NAMALWA (cell line): ENCODE results near the gene SHTN1.

ENCODE experiments used
- DNase-seq: peaks from one replicate; pipeline ENCODE4 v3.0.0-alpha.2; 2015; ENCODE audit warnings: low spot score

SHTN1 gene

DNA sequence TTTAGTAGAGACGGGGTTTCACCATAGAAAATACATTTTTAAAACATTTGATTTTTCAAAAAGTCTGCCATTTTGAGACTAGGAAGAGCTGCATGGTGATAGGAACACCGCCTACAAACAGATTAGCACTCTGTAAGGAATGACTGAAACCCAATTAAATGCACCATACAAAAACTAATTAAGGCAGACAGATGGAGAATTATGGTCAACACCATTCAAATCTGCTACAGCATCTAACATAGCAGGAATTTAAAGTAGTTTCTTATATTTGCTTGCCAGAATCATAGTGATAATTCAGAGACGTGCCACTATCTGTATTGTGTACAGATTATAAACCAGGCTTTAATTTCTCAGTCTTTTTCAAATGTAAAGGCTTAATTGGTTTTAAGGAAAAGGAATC is 87.5 kb downstream of the SHTN1 start:
- DNase-seq, result no peak

DNA sequence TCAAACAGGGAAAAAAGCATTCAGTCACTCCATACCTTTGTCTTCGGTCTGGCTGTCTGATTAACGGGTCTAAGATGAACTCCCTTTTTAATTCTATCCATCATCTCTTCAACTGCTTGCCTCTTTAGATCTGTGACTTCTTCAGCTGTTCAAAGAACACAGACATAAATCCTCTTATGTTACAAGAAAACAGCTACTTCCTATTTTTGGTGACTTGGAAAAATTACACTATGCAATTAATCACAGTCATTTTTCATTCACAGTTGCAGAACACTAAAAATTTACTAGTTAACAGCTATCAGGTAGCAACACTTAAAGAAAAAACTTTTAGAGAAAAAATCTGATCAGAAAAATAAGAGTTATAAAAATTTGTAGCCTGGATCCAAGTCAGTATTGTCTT is 89.6 kb downstream of the SHTN1 start:
- DNase-seq, result no peak

DNA sequence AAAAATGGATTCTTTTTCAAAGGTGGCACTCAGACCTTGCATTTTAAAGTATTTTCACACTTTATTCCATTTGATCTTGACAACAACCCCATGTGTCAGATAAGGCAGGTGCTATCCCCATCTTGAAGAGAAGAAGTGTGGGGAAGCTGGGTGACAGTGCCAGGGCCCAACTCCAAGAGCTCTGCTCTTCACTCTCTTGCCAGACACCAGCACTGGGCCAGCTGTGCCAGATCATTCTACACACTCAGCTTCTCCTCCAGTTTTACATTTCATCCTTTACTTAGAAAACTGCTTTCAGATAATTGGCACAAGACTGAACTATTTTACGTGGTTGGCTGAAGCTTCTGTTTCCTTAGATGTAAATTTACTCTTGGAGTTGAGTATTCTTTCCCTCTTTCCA is 91.3 kb downstream of the SHTN1 start:
- DNase-seq, result no peak

DNA sequence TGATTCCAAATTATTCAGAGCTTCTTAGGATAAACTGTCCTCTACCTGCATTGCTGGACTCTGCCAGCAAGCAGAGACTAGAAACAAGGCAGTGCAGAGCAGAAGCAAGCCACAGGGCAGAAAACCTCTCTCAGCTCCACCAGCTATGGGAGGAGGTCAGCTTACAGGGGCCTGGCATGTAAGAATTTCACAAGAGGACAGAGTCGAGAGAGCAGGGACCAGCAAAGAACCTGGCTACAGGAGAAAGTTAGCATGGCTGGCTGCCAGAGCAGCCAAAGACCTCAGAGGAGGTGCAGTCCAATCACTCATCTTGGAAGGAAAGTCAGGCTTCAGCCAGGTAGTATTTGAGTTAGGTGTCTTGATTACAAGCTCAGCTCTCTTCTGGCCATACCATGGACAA is 92.8 kb downstream of the SHTN1 start:
- DNase-seq, result no peak

DNA sequence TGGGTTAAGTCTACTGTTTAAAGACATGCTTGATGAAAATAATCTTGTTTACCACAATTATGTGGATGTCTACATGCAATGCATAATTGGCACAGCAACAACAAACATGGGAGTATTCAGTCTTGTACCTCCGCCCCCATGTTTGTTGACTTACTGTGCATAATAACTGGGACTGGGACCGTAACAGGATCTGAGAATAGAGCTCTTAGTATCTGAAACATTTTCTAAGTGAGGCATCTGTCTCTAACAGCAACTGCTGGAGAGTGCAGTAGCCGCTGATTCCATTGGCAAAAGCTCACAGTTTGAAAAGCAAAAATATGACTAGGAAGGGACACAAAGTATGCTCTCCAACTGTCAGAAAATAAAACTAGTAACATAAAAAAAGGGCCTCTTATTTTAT is 94.1 kb downstream of the SHTN1 start:
- DNase-seq, result no peak

DNA sequence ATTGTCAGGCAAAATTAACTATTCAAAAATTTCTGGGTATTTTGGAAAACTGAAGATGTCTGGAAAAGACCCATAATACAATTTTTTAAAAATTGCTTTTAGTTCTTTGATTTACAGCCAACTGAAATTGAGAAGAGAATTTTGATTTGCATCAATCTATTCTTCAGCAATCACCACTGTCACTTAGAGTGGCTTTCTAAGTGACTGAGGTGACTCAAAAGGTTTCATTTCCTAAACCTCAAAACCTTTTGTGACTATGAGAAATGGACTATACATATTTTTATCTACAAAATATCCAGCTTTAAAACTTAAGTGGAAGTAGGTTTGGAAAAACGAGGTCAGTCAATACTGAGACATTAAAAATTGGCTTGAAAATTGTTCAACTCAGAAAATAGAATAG is 95.7 kb downstream of the SHTN1 start:
- no peak for DNase-seq

DNA sequence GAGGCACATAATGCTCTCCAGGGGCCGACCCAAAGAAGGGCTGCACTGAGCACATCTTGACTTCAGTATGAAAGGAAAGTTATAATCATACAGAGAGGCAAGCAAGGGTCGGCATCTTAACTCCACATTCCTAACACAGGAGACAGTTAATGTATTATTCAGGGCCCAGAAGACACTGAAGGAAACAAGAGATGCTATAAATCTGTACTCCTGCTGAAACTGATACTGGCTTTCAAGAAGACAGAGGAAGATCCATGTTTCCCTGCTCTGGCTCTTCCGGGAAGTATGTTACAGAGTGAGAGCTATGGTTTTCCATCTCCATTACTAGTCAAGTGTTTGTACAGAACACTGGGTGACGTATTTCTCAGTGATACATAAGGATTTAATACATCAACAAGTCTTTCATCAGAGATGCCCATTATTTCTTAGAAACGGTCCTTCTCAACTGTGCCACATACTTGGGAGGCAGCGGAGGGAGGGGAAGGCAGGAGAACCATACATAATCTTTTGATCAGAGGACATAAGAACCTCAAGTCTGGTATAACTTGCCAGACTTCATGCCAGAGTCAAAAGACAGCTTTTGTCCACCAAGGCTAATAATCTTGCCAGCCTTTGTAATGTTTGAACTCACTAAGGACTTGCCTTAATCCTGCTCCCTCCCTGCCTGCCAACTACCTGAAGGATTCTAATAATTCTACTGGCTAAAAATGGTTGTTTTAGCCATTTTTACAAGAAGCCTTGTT is 97.6 kb downstream of the SHTN1 start:
- no peak for DNase-seq

DNA sequence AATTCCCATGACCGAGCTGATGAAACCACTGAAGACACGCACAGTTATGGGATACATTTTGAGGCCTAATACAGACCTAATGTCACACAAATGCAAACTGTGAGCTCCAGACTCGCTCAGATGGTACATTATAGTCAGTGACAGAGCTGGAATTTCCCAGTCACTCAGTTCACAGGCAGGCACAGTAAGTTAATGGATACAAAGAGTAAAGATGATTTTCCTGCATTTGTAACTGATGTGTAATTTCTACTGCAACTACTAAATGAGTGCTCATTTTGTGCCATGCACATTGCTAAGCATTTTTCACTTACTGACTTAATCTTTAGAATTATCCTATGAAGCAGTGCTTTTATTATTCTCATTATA is 99.2 kb downstream of the SHTN1 start:
- DNase-seq, result no peak

DNA sequence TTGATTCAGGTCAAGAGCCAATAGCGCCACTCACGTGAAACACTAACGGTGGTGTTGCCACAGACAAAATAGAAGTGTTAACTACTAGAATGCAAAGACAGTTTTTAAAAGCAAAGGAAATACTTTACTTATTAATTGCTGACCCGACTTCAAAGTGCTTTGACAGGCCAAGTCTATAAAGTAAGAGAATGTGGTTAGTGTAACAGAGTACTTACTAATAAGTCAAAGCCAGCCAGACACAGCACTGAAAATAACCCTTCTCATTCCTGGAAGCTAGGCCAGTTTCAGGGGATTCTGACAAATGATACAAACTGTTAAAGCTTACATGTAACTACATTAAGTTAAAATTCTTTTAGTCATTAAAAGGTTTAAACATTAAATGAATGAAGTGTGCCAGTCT is 105.4 kb downstream of the SHTN1 start:
- no peak for DNase-seq

DNA sequence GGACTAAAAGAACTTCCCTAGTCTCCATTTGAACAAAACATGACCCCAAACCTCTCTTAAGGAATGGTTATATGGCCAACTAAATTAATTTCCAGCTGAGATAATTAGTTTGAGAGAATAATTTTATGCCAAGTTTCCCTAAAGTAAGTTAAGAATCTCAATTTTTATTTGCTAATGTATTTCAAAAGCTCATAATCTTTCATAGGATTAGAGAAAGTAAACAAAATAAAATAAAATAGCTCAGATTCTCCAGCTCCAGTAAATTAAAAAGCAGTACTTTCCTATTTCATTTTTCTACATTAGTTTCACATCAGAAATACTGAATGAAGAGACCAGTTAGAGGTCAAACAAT is 111.3 kb downstream of the SHTN1 start:
- no peak for DNase-seq

DNA sequence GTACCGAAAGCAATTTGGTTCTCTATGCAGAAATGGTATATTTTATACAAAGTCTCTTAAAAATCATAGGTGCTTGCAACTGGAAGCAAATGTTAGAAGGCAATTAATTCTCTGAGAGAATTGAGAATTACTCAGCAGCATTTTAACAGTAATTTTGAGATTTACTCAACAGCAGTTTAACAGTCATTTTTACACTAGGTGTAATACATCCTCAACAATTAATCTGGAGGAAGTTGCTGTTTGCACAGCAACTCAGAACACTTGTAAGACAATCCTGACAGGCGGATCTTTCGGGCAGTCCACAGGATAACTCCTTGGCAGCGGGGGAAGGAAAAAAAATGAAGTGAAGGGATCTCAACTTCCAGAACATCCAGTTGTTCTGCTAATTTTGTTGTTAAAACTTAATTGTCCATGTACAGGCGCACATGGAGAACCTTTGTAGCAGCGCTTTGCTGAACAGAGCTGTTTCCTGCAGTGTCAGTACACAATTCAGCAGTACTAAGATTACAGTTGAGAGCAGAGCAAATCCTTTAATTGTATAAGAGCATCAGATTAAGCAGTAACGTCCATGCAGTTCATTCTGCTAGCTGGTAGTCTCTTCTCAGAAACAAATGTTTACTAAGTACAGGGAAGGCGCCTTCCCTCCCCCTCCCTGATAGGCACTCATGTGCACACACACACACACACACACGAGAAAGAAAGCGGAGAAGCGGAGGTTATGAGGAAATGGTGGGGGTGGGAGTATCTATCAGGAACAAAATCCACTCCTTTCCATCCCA is 111.9 kb downstream of the SHTN1 start:
- no peak for DNase-seq

DNA sequence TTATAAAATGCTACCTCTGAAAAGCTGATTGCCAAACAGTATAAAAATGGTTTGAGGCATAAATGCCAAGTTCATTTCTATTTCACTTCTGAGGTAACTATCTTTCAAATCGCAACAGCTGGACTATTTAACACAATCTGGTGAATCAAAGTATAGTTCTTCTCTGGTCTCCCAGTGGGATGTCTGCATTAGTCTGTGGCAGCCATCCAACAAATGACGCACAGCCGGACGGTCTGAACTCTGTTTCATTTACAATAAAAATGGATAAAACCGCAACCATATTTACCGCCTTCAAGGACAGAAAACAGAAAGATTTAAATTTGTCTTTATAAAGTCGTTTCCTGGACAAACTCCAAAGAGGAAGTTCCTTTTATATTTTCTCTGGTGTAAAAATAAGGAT is 113.8 kb downstream of the SHTN1 start:
- DNase-seq, result no peak

DNA sequence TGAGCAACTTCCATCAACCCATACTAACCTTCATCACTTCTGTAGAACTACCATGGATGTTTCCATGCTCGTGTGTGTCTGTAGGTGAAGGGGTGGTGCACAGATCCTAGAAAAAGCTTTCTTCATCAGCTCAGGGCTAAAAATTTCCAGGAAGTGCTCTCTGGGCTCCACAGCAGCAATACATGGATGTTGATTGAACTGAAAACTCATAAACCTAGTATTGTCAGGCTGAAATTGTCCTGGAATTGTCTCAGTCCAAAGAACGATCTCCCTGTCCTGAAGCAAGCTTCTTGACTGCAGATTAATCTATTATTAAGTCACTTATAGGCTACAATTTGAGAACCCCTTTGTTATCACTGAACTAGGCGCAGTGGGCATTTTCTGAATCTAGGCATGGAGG is 115.9 kb downstream of the SHTN1 start:
- no peak for DNase-seq

DNA sequence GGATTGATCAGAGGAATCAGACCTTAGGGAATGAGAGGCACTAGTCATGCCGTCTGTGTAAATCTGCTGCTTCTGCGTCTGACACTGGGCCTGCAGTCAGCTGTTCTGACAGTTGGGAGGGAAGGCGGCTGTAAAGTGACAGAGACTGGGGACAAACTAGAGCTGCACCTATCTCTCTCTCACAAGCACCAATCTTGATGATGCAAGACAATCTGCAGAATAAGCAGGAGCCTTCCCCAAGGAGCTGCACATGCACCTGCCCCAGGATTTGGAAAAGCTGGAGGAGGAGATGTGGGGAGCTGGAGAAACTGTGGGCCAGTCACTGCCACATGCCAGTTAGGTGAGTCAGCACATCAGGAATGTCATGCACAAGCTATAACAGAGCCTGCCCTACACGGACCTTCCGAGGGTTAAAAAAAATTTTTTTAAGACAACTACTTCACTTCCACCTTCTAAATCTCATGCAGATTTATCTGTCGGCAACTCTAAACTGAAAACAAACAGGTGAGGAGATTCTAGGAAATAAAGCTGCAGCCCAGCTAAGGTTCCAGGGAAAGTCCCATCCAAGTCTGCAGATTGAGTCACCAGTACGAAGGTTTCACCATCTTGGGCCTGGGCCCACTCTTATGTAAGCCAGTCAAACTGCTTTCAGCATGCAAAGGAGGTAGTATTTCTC is 116.5 kb downstream of the SHTN1 start:
- DNase-seq, result no peak

DNA sequence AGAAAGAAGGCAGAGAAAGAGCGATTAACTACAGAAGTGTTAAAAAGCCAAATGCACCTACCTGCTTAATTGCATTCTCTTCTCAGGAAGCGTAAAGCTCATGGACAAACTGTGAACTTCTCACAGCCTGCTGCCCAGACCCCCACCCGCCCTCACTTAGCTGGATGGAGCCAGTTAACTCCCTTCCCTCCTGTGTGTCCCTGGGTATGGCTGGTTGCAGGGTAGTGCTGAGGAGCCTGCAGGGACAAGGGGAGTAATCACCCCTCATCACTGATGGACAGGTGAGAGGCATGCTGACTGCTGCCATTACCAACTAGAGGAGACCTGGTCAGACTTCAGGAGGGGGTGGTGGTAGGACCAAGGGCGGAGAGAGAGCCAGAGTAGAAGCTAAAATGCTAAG is 118.2 kb downstream of the SHTN1 start:
- no peak for DNase-seq

DNA sequence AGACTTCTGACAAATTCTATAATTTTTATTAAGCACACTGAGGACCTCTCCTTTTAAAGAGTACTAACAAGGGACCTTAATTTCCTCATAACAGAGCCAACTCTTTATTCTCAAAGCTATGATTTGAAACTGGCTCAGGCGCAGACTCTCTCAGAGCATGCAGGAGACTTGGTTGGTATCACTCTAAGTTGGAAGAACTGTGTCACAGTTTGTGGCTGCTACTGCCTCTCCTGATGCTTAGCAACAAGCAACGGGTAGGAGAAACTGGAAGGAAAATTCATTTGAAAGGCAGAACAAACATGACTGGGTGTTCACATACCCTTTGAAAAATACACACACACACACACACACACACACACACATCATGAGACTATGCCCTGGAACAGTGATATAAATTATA is 122.3 kb downstream of the SHTN1 start:
- DNase-seq, result no peak

DNA sequence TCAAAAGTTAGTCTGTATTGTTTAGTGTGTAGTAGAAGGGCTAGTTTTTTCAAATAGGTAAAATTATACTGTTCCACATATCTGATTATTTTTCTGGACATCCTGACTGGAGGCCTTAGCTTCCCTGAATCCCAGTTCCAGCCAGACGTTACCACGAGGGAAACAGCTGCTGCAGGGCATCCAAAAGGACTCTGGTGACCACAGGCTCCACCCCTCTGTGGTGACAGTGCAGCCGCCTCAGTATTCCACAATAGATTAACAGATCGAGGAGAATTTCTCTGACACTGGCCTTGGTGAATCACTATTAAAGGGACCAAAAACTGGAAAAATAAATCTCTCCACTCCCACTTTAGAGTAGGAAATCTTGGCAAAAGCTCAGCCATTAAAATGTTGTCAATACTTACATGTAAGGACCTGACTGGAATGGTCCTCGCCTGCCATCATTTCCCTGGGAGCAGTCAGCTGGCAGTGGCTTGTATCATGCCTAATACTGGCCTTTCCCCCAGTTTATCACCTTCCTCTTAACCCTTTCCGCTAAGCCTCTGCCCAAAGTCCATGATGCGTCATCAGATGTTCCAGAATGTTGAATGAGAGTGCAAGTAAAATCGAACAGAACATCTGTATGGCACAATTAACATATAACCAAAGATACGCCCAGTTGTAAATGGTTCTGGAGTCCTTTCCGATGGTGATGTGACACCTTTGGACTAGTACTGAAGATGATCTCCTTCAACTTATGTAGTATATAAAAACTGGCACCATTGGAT is 124.1 kb downstream of the SHTN1 start:
- no peak for DNase-seq

DNA sequence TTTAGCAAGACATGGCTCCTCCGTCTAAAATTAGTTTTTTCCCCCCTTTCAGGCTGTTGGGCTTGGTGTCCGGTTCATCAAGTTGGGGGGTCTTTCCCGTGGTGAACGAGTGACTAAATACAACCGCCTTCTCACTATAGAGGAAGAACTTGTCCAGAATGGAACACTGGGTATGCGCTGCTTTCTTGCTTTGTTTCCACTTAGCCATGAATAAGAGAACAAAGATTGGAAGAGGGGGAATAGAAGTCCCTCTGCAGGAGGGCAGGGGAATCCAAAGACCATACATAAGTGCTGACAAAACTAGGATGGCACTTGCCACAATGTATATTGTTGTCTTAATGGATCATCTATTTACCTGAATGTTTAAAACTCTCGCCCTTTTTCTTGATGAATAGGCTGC is 125.2 kb downstream of the SHTN1 start:
- no peak for DNase-seq

DNA sequence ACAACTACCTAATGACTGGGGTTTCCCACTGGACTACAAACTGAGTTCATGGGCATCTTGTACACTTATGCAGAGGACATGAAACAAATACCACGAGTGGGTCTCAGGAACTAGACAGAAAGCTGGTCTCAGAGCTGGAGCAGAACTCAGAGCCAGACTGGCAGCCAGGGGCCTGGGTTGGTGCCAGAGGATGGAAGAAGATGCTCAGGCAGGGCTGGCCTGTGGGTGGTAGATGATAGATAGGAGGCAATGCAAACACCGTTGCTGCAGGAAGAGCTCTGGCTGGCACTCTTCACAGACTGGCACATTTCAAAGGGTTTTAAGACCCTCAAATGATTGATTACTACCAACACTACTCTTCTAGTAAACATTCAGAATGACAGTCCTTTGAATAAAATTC is 126.9 kb downstream of the SHTN1 start:
- DNase-seq, result no peak

DNA sequence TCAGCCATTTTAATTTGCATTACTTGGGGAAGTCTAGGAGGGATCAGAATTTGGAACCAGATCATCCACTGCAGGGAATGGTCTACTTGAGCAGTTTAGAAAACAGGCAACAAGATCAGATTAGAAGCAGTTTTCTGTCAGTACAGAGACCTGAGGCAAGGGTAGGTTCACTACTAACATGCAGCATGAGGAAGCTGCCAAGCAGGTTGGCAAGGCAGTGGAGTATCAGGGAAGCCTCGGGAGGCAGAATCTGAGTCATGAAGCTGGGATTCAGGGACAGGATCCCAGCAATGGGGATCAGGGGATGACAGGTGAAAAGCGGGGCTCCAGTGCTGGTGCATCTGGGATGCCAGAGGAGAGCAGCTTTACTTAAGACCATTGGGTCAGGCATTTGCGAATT is 127.6 kb downstream of the SHTN1 start:
- DNase-seq, result no peak

DNA sequence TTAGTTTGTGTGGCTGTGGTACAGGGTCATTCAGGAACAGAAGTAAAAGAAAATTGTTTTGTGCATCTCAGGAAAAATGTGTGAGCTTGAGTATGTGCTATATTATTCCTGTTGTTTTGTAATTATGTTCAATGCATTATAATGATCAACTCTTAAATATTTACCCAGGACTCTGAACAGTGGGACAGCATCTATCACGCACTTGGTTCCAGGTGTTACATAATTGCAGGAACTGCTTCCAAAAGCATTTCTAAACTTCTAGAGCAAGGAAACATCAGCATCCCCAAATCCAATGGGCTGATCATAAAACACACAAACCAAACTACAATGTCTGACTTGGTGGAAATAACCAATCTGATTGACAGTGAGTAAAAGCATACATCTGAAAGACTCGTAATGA is 129.1 kb downstream of the SHTN1 start:
- DNase-seq, result no peak

DNA sequence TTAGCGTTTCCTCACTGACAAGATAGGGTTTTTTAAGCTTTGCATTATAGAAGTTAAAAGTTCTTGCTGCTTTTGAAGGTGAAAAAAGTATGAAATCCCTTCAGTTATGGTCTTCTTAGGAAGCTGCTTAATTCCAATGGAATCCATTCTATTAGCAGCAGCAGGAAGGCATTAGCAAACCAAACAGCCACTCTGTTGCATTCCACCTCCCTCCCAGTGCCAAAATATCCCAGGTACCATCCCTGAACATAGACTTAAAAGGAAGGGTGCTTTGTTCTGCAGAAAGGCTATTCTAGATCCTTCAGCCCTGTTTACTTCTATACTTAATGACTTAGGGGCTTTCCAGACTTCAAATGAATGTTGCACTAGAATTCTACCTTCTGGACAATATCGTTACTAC is 131.9 kb downstream of the SHTN1 start:
- no peak for DNase-seq

DNA sequence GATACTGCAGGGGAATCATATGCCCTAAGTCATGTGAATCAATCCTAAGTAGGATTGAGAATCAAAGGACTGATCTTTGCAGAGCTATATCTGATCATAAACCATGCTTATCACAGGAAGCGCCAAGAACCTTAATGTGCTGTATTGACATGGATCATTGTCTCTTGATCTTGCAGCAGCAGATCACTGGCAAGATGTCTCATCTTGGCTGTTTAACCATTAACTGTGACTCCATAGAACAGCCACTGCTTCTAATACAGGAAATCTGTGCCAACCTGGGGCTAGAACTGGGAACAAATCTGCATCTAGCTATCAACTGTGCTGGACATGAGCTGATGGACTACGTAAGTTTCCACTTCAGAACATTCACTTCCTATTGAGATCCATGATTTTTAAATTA is 134.0 kb downstream of the SHTN1 start:
- DNase-seq, result no peak
